Endothelial cell of umbilical vein (primary cell): ENCODE results near the gene SERPINA5. TPM values are rescaled to one million over a fixed set of nuclear protein-coding genes. Genes with fewer than 3 reads are reported as not detected.

ENCODE experiments used
- BruUV-seq: library from RNA; stranded (reverse); fragments of 400-500 nt; replicated peaks from 2 replicates; lab custom pipeline; 2021; lab: Mats Ljungman, UMichigan
- CTCF ChIA-PET: fragments of 300-600, 350-600 bp; sonication (Branson Sonifier 250); formaldehyde crosslinking; loops from one replicate; lab custom pipeline; 2021; ENCODE audit warnings: antibody characterized with exemption, inconsistent platforms; lab: Charles Lee
- POLR2A ChIA-PET: fragments of 300-600, 350-600 bp; sonication (Branson Sonifier 250); formaldehyde crosslinking; loops from one replicate; lab custom pipeline; 2021; ENCODE audit warnings: antibody characterized with exemption, inconsistent platforms; lab: Charles Lee
- DNase-seq: peaks from one replicate; pipeline ENCODE4 v3.0.0-alpha.2; 2011; ENCODE audit warnings: low read depth, low spot score
- FAIRE-seq: peaks from 2 replicates; lab custom pipeline; 2011; peaks lifted over from hg19 to GRCh38; lab: Jason Lieb, UNC
- H2AFZ ChIP-seq: 2 replicates; pipeline ENCODE4 v1.6.0; 2012; ENCODE audit warnings: low read depth, low read length, control low read depth, inconsistent platforms
- H3K27ac ChIP-seq: 2 replicates; pipeline ENCODE4 v1.5.1; 2011; ENCODE audit warnings: low read depth, mild to moderate bottlenecking, control low read depth, low read length, moderate library complexity; ENCODE audit not compliant: insufficient read depth
- H3K27me3 ChIP-seq, 2 experiments: 2 replicates each; pipeline versions ENCODE4 v1.6.0 to v1.6.1; 2011; ENCODE audit warnings: low read length in 2 of 2, mixed read lengths in 1 of 2; ENCODE audit not compliant: control insufficient read depth in 2 of 2, insufficient read depth in 2 of 2
- H3K36me3 ChIP-seq, 2 experiments: 2 replicates in 1 of 2; 3 replicates in 1 of 2; pipeline ENCODE4 v1.5.1; 2011; ENCODE audit warnings: low read length in 2 of 2, mild to moderate bottlenecking in 1 of 2, moderate library complexity in 1 of 2; ENCODE audit not compliant: control insufficient read depth in 2 of 2, insufficient read depth in 2 of 2; ENCODE audit errors: extremely low read depth in 1 of 2
- H3K4me1 ChIP-seq: 3 replicates; pipeline ENCODE4 v1.5.1; 2011; ENCODE audit warnings: mild to moderate bottlenecking, low read length; ENCODE audit not compliant: control insufficient read depth, insufficient read depth; ENCODE audit errors: extremely low read depth
- H3K4me2 ChIP-seq: 2 replicates; pipeline ENCODE4 v1.6.1; 2011; ENCODE audit warnings: low read length, control low read depth, mixed read lengths; ENCODE audit not compliant: insufficient read depth
- H3K4me3 ChIP-seq, 3 experiments: fragments of 200-600 bp in 1 of 3; sonication (generic), shearing (Covaris generic) in 1 of 3; replicated peaks in 1 of 3; 2 replicates each; pipeline ENCODE4 v1.5.1; 2011 to 2016; ENCODE audit warnings: control low read depth in 3 of 3, low read length in 3 of 3, mild to moderate bottlenecking in 2 of 3, inconsistent platforms in 1 of 3, low read depth in 1 of 3, moderate library complexity in 1 of 3; ENCODE audit not compliant: insufficient read depth in 1 of 3
- H3K79me2 ChIP-seq: 2 replicates; pipeline ENCODE4 v1.6.0; 2012; ENCODE audit warnings: low read length, inconsistent platforms; ENCODE audit not compliant: control insufficient read depth, insufficient read depth
- H3K9ac ChIP-seq: replicated peaks from 2 replicates; pipeline ENCODE3; 2011; ENCODE audit warnings: low read length, control low read depth; ENCODE audit not compliant: insufficient read depth; ENCODE audit errors: extremely low read depth
- H3K9me1 ChIP-seq: replicated peaks from 3 replicates; pipeline ENCODE4 v1.6.0; 2011; ENCODE audit warnings: mild to moderate bottlenecking, low read length; ENCODE audit not compliant: control insufficient read depth, insufficient read depth; ENCODE audit errors: extremely low read depth
- H3K9me3 ChIP-seq: replicated peaks from 2 replicates; pipeline ENCODE4 v1.5.1; 2012; ENCODE audit warnings: low read length, inconsistent platforms; ENCODE audit not compliant: control insufficient read depth, insufficient read depth
- H4K20me1 ChIP-seq: replicated peaks from 2 replicates; pipeline ENCODE3; 2011; ENCODE audit warnings: mild to moderate bottlenecking, low read length; ENCODE audit not compliant: control insufficient read depth, insufficient read depth; ENCODE audit errors: extremely low read depth
- EZH2 ChIP-seq: IDR thresholded peaks from 2 replicates; pipeline ENCODE4 v1.6.1; 2012; ENCODE audit warnings: borderline replicate concordance, low read depth, mild to moderate bottlenecking, moderate library complexity, low read length, inconsistent platforms; ENCODE audit not compliant: severe bottlenecking
- JUN ChIP-seq: IDR thresholded peaks from 2 replicates; pipeline ENCODE4 v1.6.1; 2011; ENCODE audit warnings: borderline replicate concordance, low read depth; ENCODE audit not compliant: insufficient read length, insufficient read depth
- POLR2A ChIP-seq: IDR thresholded peaks from 2 replicates; pipeline ENCODE4 v1.6.1; 2012; ENCODE audit warnings: low read depth, mild to moderate bottlenecking, control low read depth, low read length
- POLR2AphosphoS5 ChIP-seq: IDR thresholded peaks from 2 replicates; pipeline ENCODE4 v1.6.1; 2012; ENCODE audit warnings: low read depth, mild to moderate bottlenecking, control low read depth, low read length, moderate library complexity; ENCODE audit not compliant: insufficient read depth
- dilution Hi-C: fragments of 300-500 bp; cut with MboI; formaldehyde crosslinking; loops from one replicate; pipeline ENCODE4 v1.15.0; 2019; ENCODE audit warnings: low sequenced_read_pairs; ENCODE audit not compliant: extremely low pct_ligation_motif_present
- intact Hi-C: fragments of 100-400 bp; cut with micrococcal nuclease; formaldehyde crosslinking; loops from one replicate; pipeline ENCODE4 v1.10.0; 2022
- polyA plus RNA-seq, 4 experiments: library from polyadenylated mRNA; depleted of rRNA in 3 of 4; stranded (reverse) in 3 of 4; unstranded in 1 of 4; fragments of >200 nt; gene quantifications; 2 replicates each; pipeline versions ENCODE4 v1.2.1 to v1.2.3, GENCODE V29; 2011 to 2012; ENCODE audit warnings: missing spikeins in 1 of 4
- total RNA-seq: library from RNA; stranded (reverse); gene quantifications from 2 replicates; pipeline ENCODE4 v1.2.3, GENCODE V29; 2021
- TF ChIP-seq, protein P1 (sequence below), 2 donors: IDR thresholded peaks; 1 replicate in 1 of 2; 2 replicates in 1 of 2; pipeline ENCODE4 v1.5.1; 2011; ENCODE audit warnings: low read length in 2 of 2, mild to moderate bottlenecking in 2 of 2, moderate library complexity in 2 of 2, control low read depth in 1 of 2, inconsistent platforms in 1 of 2, low read depth in 1 of 2; ENCODE audit not compliant: insufficient read depth in 1 of 2; ENCODE audit errors: extremely low read depth in 1 of 2

Gene SERPINA5
- total and polyA plus RNA-seq, 2 donors (not counting 3 experiments of a cell fraction or from before 2014, with no cell fraction given), result 0.12 TPM; not detected in 1

DNA sequence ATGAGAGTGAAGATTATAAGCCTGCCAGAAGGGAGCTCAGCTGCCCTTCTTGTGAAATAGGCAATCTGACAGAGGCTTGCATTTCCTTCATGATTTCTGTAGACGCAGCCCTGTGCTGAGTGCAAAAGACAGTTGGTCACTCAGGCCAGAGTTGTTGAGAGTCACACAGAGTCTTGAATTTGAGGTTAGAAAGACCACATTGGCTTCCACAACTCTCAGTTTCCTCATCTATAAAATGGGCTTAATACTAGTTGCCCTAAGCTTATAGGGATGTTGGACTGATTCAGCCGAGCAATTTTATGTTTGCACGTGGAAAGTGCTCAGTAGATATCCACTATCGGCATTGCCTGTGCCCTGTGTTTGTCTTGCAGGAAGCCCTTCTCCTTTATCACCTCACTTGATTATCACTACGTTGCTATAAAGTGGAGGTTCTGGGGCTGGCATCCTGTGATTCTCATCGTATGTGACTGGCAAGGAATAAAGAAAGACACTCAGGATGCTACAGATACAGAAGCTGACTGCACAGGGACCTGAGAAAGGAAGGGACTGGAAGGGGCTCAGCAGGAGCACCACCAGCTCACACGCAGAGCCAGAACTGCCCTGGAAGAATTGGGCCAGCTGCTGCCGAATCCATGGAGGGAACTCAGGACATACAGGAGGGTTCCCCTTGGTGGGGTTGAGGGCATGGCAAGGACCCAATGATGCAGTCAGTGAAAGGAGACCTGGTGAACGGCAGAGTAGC lies 39.8 kb upstream of the SERPINA5 start:
- no peak overlapping the region for H3K9ac ChIP-seq
- no peaks in the 10 kb centered on the region for H3K79me2 ChIP-seq
- no peaks in the 10 kb centered on the region for H3K9me3 ChIP-seq
- H3K9me1 ChIP-seq, result no peaks in the 10 kb centered on the region
- no peak overlapping the region for H3K27ac ChIP-seq
- FAIRE-seq, result no peak
- H3K36me3 ChIP-seq, result no peaks in the 10 kb centered on the region
- no peak overlapping the region for H3K4me2 ChIP-seq
- H3K27me3 ChIP-seq, result no peaks in the 10 kb centered on the region
- no peak overlapping the region for H3K4me3 ChIP-seq
- no peak for DNase-seq
- ChIA-PET CTCF (interaction anchor here (1.6 to 4.1 kb wide), 5 partner anchors 7 to 118 kb away, joined by 5 to 35 read pairs (median 9); no protein-coding TSS in a partner anchor), POLR2A (no interaction called here)
- peaks cover 23% of the 10 kb centered on the region for H3K4me1 ChIP-seq
- intact Hi-C loops (loop anchor here (2.0 to 10.0 kb wide), 5 partner anchors 55 to 407 kb away; no protein-coding TSS in a partner anchor), dilution Hi-C loops (no loop called here)
- TF ChIP-seq POLR2AphosphoS5, result no peak
- TF ChIP-seq, protein P1, sequence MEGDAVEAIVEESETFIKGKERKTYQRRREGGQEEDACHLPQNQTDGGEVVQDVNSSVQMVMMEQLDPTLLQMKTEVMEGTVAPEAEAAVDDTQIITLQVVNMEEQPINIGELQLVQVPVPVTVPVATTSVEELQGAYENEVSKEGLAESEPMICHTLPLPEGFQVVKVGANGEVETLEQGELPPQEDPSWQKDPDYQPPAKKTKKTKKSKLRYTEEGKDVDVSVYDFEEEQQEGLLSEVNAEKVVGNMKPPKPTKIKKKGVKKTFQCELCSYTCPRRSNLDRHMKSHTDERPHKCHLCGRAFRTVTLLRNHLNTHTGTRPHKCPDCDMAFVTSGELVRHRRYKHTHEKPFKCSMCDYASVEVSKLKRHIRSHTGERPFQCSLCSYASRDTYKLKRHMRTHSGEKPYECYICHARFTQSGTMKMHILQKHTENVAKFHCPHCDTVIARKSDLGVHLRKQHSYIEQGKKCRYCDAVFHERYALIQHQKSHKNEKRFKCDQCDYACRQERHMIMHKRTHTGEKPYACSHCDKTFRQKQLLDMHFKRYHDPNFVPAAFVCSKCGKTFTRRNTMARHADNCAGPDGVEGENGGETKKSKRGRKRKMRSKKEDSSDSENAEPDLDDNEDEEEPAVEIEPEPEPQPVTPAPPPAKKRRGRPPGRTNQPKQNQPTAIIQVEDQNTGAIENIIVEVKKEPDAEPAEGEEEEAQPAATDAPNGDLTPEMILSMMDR (IDR thresholded peaks at IDR 0.05; ENCODE audit: extremely low read depth in 1 of 2, insufficient read depth in 1 of 2, low read depth in 1 of 2, low read length in 2 of 2), result no peak
- no peak for TF ChIP-seq POLR2A
- TF ChIP-seq JUN, result no peak
- no peak for TF ChIP-seq EZH2
- H2AFZ ChIP-seq, result no peak overlapping the region
- BruUV-seq, result no TSS peak
- H4K20me1 ChIP-seq, result no peaks in the 10 kb centered on the region
